ENCODE data around the gene MAML2. TPM values are rescaled to one million over a fixed set of nuclear protein-coding genes. Genes with fewer than 3 reads are reported as not detected.
A peak's percentile ranks its signal among the peaks of the same experiment; 100 is the strongest.

The MAML2 gene
- total and polyA plus RNA-seq, 9 of the 15 experiments (the other 6 are each of a cell fraction or from before 2014, with no cell fraction given): 0.79 to 6.8 (median 4.8) TPM

GRCh38 chr11:96214777-96215109, 128.3 kb downstream of the MAML2 start:
- POLR2A ChIA-PET: interaction anchor here (0.7 kb wide), 1 partner anchor 132 kb away, joined by 3 read pairs; no protein-coding TSS in a partner anchor
- TF ChIP-seq ZBTB1 (CRISPR knock-in tag; IDR thresholded peaks at IDR 0.05; ENCODE audit: borderline replicate concordance, low read depth): no peak
- TF ChIP-seq GTF2B (IDR thresholded peaks at IDR 0.05; ENCODE audit: extremely low read depth, insufficient read length): no peak
- no peak for TF ChIP-seq ZBTB9 (CRISPR knock-in tag; IDR thresholded peaks at IDR 0.05)
- TF ChIP-seq MECOM (CRISPR knock-in tag; IDR thresholded peaks at IDR 0.05): 0 out of 2 replicates have a peak, but pooled peaks have one; percentile 37
- TF ChIP-seq ATF3 (IDR thresholded peaks at IDR 0.05): no peak
- TF ChIP-seq ATF3 (CRISPR knock-in tag; conservative IDR thresholded peaks at IDR 0.05): no peak
- peak; percentile 62 for TF ChIP-seq MGA (IDR thresholded peaks at IDR 0.05)
- peak; percentile 41; the same call in 1 of the 2 replicates for TF ChIP-seq L3MBTL2 (IDR thresholded peaks at IDR 0.05)

More at GRCh38 chr11:96214777-96215109, 128.3 kb downstream of the MAML2 start:
- H3K4me3 ChIP-seq: no peak overlapping the region
- H3K9me1 ChIP-seq (ENCODE audit: control insufficient read depth, insufficient read depth, low read length): no peaks in the 10 kb centered on the region
- H3K9me3 ChIP-seq (replicated peaks; ENCODE audit: control insufficient read depth, insufficient read depth, low read depth, low read length): no peaks in the 10 kb centered on the region
- no peaks in the 10 kb centered on the region for H3K36me3 ChIP-seq (ENCODE audit: control insufficient read depth, insufficient read depth, low read length)
- no TSS peak for BruUV-seq (replicated peaks)
- WGBS (ENCODE audit: insufficient coverage, low coverage, missing lambda C conversion rate): 60% methylated on average over 1 of the region's 1 CpG
- H3K79me2 ChIP-seq (ENCODE audit: control insufficient read depth, insufficient read depth, low read length): no peaks in the 10 kb centered on the region
- H3K4me2 ChIP-seq (ENCODE audit: insufficient read depth, low read length): no peak overlapping the region
- peak overlapping the region; percentile 50; the same call in 1 of the 3 replicates for H3K27ac ChIP-seq (ENCODE audit: extremely low read depth, low read depth, low read length)
- intact Hi-C loops (cut with micrococcal nuclease) (loop anchor here (5.0 kb wide), 1 partner anchor 43 kb away; no protein-coding TSS in a partner anchor), in situ Hi-C loops (cut with MboI) (no loop called here)
- peaks cover 9 to 59% of the 10 kb centered on the region in 2 experiments for H3K4me1 ChIP-seq (replicated peaks in 1 of 2; ENCODE audit: control insufficient read depth in 2 of 2, insufficient read depth in 2 of 2, low read length in 2 of 2)
- DNase-seq (ENCODE audit: extremely low read depth in 1 of 4, low spot score in 3 of 4) (no peak), FAIRE-seq (no peak), ATAC-seq (no peak)
- CTCF ChIA-PET (ENCODE audit: low intra/inter-chr PET ratio): no interaction called here
- no peak overlapping the region for H3K9ac ChIP-seq (ENCODE audit: insufficient read depth in 1 of 2, low read depth in 2 of 2, low read length in 2 of 2)
- no peaks in the 10 kb centered on the region for H4K20me1 ChIP-seq (replicated peaks; ENCODE audit: control insufficient read depth, insufficient read depth, low read length)
- no peak overlapping the region for H2AFZ ChIP-seq (ENCODE audit: low read depth, low read length)
- H3K27me3 ChIP-seq (ENCODE audit: control insufficient read depth in 2 of 2, insufficient read depth in 2 of 2, low read length in 2 of 2): no peaks in the 10 kb centered on the region

All from K562 (cell line).